H1 (cell line): ENCODE results near the gene NUTM2D. TPM values are rescaled to one million over a fixed set of nuclear protein-coding genes. Genes with fewer than 3 reads are reported as not detected.
"Not testable (repeated sequence)": the region's sequence is repeated elsewhere in the genome, so short reads cannot be mapped to it uniquely, and the experiment has no call there.

Experiments
- CTCF ChIA-PET: fragments of 300-600 bp; sonication (Branson Sonifier 250); formaldehyde crosslinking; loops from one replicate; lab custom pipeline; 2021; ENCODE audit not compliant: partially characterized antibody; lab: Charles Lee
- POLR2A ChIA-PET: fragments of 300-600 bp; sonication (Branson Sonifier 250); formaldehyde crosslinking; loops from one replicate; lab custom pipeline; 2021; ENCODE audit warnings: inconsistent platforms; ENCODE audit not compliant: partially characterized antibody; lab: Charles Lee
- DNase-seq, 2 experiments: peaks; one replicate each; pipeline versions ENCODE4 v3.0.0 to v3.0.0-alpha.2; 2010 to 2022; ENCODE audit warnings: low spot score in 2 of 2, low read depth in 1 of 2, mixed read lengths in 1 of 2
- FAIRE-seq: peaks from 2 replicates; lab custom pipeline; 2011; peaks lifted over from hg19 to GRCh38; lab: Jason Lieb, UNC
- H2AFZ ChIP-seq: 2 replicates; pipeline ENCODE4 v1.8.1; 2012; ENCODE audit warnings: low read length, inconsistent platforms
- H2AK5ac ChIP-seq: 2 replicates; pipeline ENCODE4 v1.6.1; 2013; ENCODE audit warnings: low read depth, low read length
- H2BK120ac ChIP-seq: replicated peaks from 2 replicates; pipeline ENCODE3; 2013; ENCODE audit warnings: low read depth, low read length, inconsistent platforms
- H2BK12ac ChIP-seq: 2 replicates; pipeline ENCODE4 v1.6.1; 2013; ENCODE audit warnings: low read depth, low read length
- H2BK15ac ChIP-seq: 2 replicates; pipeline ENCODE4 v1.6.1; 2013; ENCODE audit warnings: low read length
- H2BK20ac ChIP-seq: 2 replicates; pipeline ENCODE4 v1.6.1; 2013; ENCODE audit warnings: low read length
- H2BK5ac ChIP-seq: 2 replicates; pipeline ENCODE4 v1.6.1; 2013; ENCODE audit warnings: low read depth, low read length
- H3K14ac ChIP-seq: 2 replicates; pipeline ENCODE4 v1.6.1; 2013; ENCODE audit warnings: inconsistent platforms; ENCODE audit not compliant: insufficient read length
- H3K18ac ChIP-seq: 2 replicates; pipeline ENCODE4 v1.6.1; 2013; ENCODE audit warnings: low read length; ENCODE audit errors: extremely low read depth
- H3K23ac ChIP-seq: 2 replicates; pipeline ENCODE4 v1.6.1; 2013; ENCODE audit warnings: inconsistent platforms; ENCODE audit not compliant: insufficient read length
- H3K23me2 ChIP-seq: 2 replicates; pipeline ENCODE4 v1.6.1; 2013; ENCODE audit warnings: low read depth, low read length
- H3K27ac ChIP-seq: 2 replicates; pipeline ENCODE4 v1.6.1; 2011; ENCODE audit warnings: low read depth, low read length, inconsistent platforms
- H3K27me3 ChIP-seq, 4 experiments: replicated peaks in 1 of 4; 1 replicate in 1 of 4; 2 replicates in 3 of 4; pipeline versions ENCODE4 v1.6.1 to v1.8.1; 2011 to 2013; ENCODE audit warnings: low read length in 3 of 4, mild to moderate bottlenecking in 3 of 4, inconsistent platforms in 2 of 4, mixed read lengths in 2 of 4, moderate library complexity in 1 of 4; ENCODE audit not compliant: control insufficient read depth in 3 of 4, insufficient read depth in 3 of 4; ENCODE audit errors: extremely low read depth in 1 of 4
- H3K36me3 ChIP-seq, 4 experiments: 2 replicates each; pipeline versions ENCODE4 v1.6.1 to v1.8.1; 2011 to 2013; ENCODE audit warnings: mild to moderate bottlenecking in 4 of 4, low read length in 3 of 4, moderate library complexity in 2 of 4, control low read depth in 1 of 4, inconsistent platforms in 1 of 4; ENCODE audit not compliant: insufficient read depth in 4 of 4, control insufficient read depth in 2 of 4
- H3K4ac ChIP-seq: replicated peaks from 2 replicates; pipeline ENCODE3; 2013; ENCODE audit warnings: low read length, low read depth, mixed read lengths, inconsistent platforms; ENCODE audit not compliant: insufficient read length
- H3K4me1 ChIP-seq, 4 experiments: replicated peaks in 1 of 4; 1 replicate in 1 of 4; 2 replicates in 3 of 4; pipeline versions ENCODE4 v1.6.1 to v1.8.1; 2011 to 2013; ENCODE audit warnings: low read length in 3 of 4, inconsistent platforms in 2 of 4, mixed read lengths in 1 of 4; ENCODE audit not compliant: insufficient read depth in 4 of 4, control insufficient read depth in 3 of 4
- H3K4me2 ChIP-seq, 2 experiments: 2 replicates each; pipeline versions ENCODE4 v1.6.1 to v1.8.1; 2011 to 2013; ENCODE audit warnings: low read depth in 2 of 2, low read length in 2 of 2, control low read depth in 1 of 2, inconsistent platforms in 1 of 2, mild to moderate bottlenecking in 1 of 2; ENCODE audit not compliant: insufficient read depth in 1 of 2
- H3K4me3 ChIP-seq, 4 experiments: fragments of 200-600, 300-600 bp in 1 of 4; sonication (generic), shearing (Covaris generic), sonication (Bioruptor Twin) in 1 of 4; 2 replicates each; pipeline versions ENCODE4 v1.5.1 to v1.8.1; 2011 to 2016; ENCODE audit warnings: low read length in 4 of 4, low read depth in 3 of 4, control low read depth in 2 of 4, inconsistent platforms in 2 of 4, mild to moderate bottlenecking in 2 of 4, mixed read lengths in 1 of 4, moderate library complexity in 1 of 4; ENCODE audit not compliant: insufficient read depth in 2 of 4; ENCODE audit errors: extremely low read depth in 1 of 4
- H3K56ac ChIP-seq: replicated peaks from 2 replicates; pipeline ENCODE3; 2013; ENCODE audit warnings: low read depth, mild to moderate bottlenecking, mixed read lengths, low read length, inconsistent platforms; ENCODE audit not compliant: insufficient read length
- H3K79me1 ChIP-seq: 2 replicates; pipeline ENCODE4 v1.6.1; 2013; ENCODE audit warnings: low read depth, low read length, control low read depth
- H3K79me2 ChIP-seq, 2 experiments: 2 replicates each; pipeline versions ENCODE4 v1.6.1 to v1.8.1; 2012 to 2013; ENCODE audit warnings: low read length in 2 of 2, mild to moderate bottlenecking in 2 of 2, inconsistent platforms in 1 of 2; ENCODE audit not compliant: insufficient read depth in 2 of 2, control insufficient read depth in 1 of 2
- H3K9ac ChIP-seq, 4 experiments: replicated peaks in 1 of 4; 1 replicate in 1 of 4; 2 replicates in 3 of 4; pipeline versions ENCODE4 v1.6.1 to v1.8.1; 2011 to 2013; ENCODE audit warnings: low read depth in 3 of 4, low read length in 3 of 4, control low read depth in 2 of 4, mild to moderate bottlenecking in 2 of 4, moderate library complexity in 2 of 4, inconsistent platforms in 1 of 4; ENCODE audit errors: extremely low read depth in 1 of 4
- H3K9me3 ChIP-seq, 2 experiments: 2 replicates each; pipeline versions ENCODE4 v1.6.1 to v1.8.1; 2012 to 2013; ENCODE audit warnings: mild to moderate bottlenecking in 2 of 2, moderate library complexity in 2 of 2, control low read depth in 1 of 2, inconsistent platforms in 1 of 2, low read depth in 1 of 2, low read length in 1 of 2, mixed read lengths in 1 of 2; ENCODE audit not compliant: insufficient read depth in 2 of 2
- H4K20me1 ChIP-seq, 2 experiments: replicated peaks in 1 of 2; 2 replicates each; pipeline versions ENCODE3 to v1.8.1; 2011 to 2013; ENCODE audit warnings: inconsistent platforms in 2 of 2, low read length in 2 of 2, mild to moderate bottlenecking in 1 of 2; ENCODE audit not compliant: insufficient read depth in 2 of 2, control insufficient read depth in 1 of 2
- H4K5ac ChIP-seq: 2 replicates; pipeline ENCODE4 v1.6.1; 2013; ENCODE audit warnings: low read length, low read depth, mixed read lengths, inconsistent platforms; ENCODE audit not compliant: insufficient read length
- H4K8ac ChIP-seq: 2 replicates; pipeline ENCODE4 v1.8.0; 2013; ENCODE audit warnings: mild to moderate bottlenecking, moderate library complexity, low read length, inconsistent platforms; ENCODE audit not compliant: insufficient read depth; ENCODE audit errors: extremely low read depth
- H4K91ac ChIP-seq: replicated peaks from 2 replicates; pipeline ENCODE3; 2013; ENCODE audit warnings: low read length, mixed read lengths, inconsistent platforms; ENCODE audit not compliant: insufficient read length
- WGBS, 2 experiments: shearing (Covaris generic) in 1 of 2; methylation state at CpG; one replicate each; pipeline versions ENCODE4 v1.1.6 to v1.1.7; 2013 to 2015; ENCODE audit warnings: low lambda C conversion rate in 2 of 2, mixed read lengths in 2 of 2, inconsistent platforms in 1 of 2, low coverage in 1 of 2, missing lambda C conversion rate in 1 of 2; ENCODE audit not compliant: insufficient replicate concordance in 2 of 2, insufficient coverage in 1 of 2, insufficient read length in 1 of 2; ENCODE audit errors: extremely low coverage in 1 of 2, missing lambda C conversion rate in 1 of 2; 5-methylcytosine and 5-hydroxymethylcytosine counted together
- polyA plus RNA-seq, 7 experiments: library from polyadenylated mRNA; depleted of rRNA in 3 of 7; stranded (reverse) in 5 of 7; unstranded in 2 of 7; fragments of >200 nt in 5 of 7; fragments of 200-250 nt in 2 of 7; gene quantifications; 1 replicate in 5 of 7; 2 replicates in 1 of 7; 4 replicates in 1 of 7; pipeline versions ENCODE4 v1.2.1 to v1.2.3, GENCODE V29; 2011 to 2013; ENCODE audit warnings: missing spikeins in 2 of 7, mixed read lengths in 2 of 7
- total RNA-seq: library from RNA; stranded (reverse); fragmentation: NEBNext Ultra II Directional; extraction: Animal tissue kit (Norgen Biotek cat#: 25700); gene quantifications from 2 replicates; pipeline ENCODE4 v1.2.1, GENCODE V29; 2021

Gene NUTM2D
- total and polyA plus RNA-seq, 2 of the 8 experiments (the other 6 are each of a cell fraction or from before 2014, with no cell fraction given) = 0.76 to 2.2 TPM

GRCh38 chr10:87396206-87396605 lies 38.7 kb downstream of the NUTM2D start:
- H3K9ac ChIP-seq, H3K27me3 ChIP-seq, H4K5ac ChIP-seq, H2BK12ac ChIP-seq, H2BK120ac ChIP-seq, CTCF ChIA-PET, FAIRE-seq, H3K14ac ChIP-seq, H2BK5ac ChIP-seq, H3K27ac ChIP-seq, H3K4me1 ChIP-seq, H3K18ac ChIP-seq, H3K36me3 ChIP-seq, H3K9me3 ChIP-seq, H3K4me2 ChIP-seq, H3K4me3 ChIP-seq, H3K4ac ChIP-seq, H2AFZ ChIP-seq, H4K20me1 ChIP-seq, POLR2A ChIA-PET, H3K79me1 ChIP-seq, H2AK5ac ChIP-seq, DNase-seq, H3K23ac ChIP-seq, H2BK15ac ChIP-seq, H2BK20ac ChIP-seq, H4K91ac ChIP-seq, H4K8ac ChIP-seq, H3K79me2 ChIP-seq, H3K56ac ChIP-seq, H3K23me2 ChIP-seq: not testable (repeated sequence)
- WGBS, 2 experiments = 74% methylated on average over 2 of the region's 2 CpGs; no CpG with 5 or more reads in 1 of the 2 experiments

GRCh38 chr10:87398436-87398835 lies 40.9 kb downstream of the NUTM2D start:
- FAIRE-seq, H3K27ac ChIP-seq, H2BK5ac ChIP-seq, H3K56ac ChIP-seq, H2AK5ac ChIP-seq, H3K27me3 ChIP-seq, H4K91ac ChIP-seq, H3K9ac ChIP-seq, H2BK20ac ChIP-seq, H3K4me1 ChIP-seq, H3K4me2 ChIP-seq, H4K5ac ChIP-seq, H3K79me1 ChIP-seq, DNase-seq, H3K36me3 ChIP-seq, H3K18ac ChIP-seq, H3K4me3 ChIP-seq, H2BK120ac ChIP-seq, H3K14ac ChIP-seq, H2AFZ ChIP-seq, POLR2A ChIA-PET, H4K8ac ChIP-seq, H3K4ac ChIP-seq, H3K9me3 ChIP-seq, CTCF ChIA-PET, H3K23ac ChIP-seq, H3K23me2 ChIP-seq, H2BK12ac ChIP-seq, H2BK15ac ChIP-seq, H3K79me2 ChIP-seq, H4K20me1 ChIP-seq: not testable (repeated sequence)
- WGBS, 2 experiments = 100% methylated on average over 2 of the region's 2 CpGs; no CpG with 5 or more reads in 1 of the 2 experiments
